Measurements from ENCODE around the gene ADCY7.
"Not testable (repeated sequence)": the region's sequence is repeated elsewhere in the genome, so short reads cannot be mapped to it uniquely, and the experiment has no call there.

The ADCY7 gene

GRCh38 chr16:50266337-50267091 lies at the start of gene ADCY7:
ADCY7 (plus strand) TSS chr16:50266551; CDS start chr16:50288180, 21,629 bp downstream.
- DNase-seq (ENCODE audit: low read depth in 2 of 2), result peak; percentile 69 to 71

- DNase-seq (ENCODE audit: low read depth in 2 of 2), result no peak
These were observed 46.9 kb upstream of the ADCY7 start for GRCh38 chr16:50219402-50219975.

DNA sequence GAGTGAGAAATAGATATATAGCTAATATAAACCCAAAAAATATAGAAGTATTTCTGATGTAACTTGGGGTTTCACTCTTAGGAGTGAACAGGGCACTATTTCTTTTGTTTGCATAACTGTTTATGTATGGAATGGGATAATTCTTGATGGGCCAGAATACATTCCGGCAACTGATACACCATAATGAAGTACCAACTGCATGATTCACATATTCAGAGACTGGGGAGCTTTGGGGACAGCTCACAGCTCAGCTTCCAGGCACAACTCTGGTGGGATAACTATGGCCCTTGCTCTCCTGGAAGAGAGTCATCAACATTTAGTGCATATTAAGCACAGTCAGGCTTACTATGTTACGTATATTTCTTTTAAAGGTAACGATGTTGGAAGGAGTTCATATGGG lies 42.1 kb upstream of the ADCY7 start:
- DNase-seq (ENCODE audit: low read depth in 2 of 2), result no peak

DNA sequence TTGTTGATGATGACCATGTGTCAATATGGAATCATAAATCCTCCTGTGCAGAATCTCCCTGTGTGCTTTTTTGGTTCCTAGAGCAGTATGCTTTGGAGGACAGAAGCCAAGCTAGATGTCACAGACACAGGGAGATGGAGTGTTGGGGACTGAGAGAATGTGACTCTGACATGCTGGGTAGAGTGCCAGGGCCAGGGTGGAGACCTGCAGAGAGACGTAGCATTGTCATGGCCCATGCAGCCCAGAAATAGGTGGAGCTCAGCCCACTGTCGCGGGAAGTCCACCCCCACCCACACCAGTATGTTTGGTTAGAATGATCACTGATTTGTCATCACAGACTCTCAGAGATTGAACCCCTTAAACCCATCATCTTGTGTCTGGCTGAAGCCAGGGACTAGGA lies 39.2 kb upstream of the ADCY7 start:
- DNase-seq (ENCODE audit: low read depth in 2 of 2), result no peak

DNA sequence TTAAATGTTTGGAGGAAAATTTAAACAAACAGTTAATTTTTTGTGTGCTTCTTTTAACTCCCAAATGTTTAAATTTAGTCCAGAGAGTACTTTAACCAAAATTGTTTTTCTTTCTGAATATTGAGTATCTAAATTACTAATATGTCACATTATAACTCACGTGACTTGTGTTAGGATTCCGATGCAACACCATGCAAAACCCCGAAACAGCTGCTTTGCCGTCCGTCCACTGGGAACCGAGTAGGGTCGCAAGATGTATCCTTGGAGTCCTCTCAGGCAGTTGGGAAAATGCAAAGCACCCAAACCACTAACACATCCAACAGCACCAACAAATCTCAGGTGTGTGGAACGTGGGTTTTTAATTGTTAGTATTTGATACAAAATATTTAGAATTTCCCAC lies 38.7 kb upstream of the ADCY7 start:
- DNase-seq (ENCODE audit: low read depth in 2 of 2), result no peak

DNA sequence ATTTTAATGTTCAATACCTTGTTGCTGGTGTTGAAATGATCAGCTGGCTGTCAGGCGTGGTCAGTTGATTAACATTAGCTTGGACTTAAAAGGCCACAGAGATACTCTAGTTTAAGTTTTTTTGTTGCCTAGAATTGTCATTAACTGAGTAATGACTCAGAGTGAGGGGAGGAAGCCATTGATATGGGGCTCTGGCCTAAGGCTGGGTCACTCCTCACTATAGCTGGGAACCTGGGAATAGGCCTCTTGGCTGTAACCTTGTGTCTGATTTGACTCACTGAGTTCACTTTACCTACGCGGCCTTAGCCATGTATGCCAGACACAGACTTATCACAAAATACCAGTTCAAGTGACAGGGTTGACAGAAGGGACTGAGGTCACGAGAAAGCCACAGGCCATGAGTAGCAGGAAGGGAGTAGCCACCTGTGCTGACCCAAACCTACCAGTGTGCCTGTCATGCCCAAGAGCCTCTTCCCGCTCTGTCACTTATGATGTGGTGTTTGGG lies 37.9 kb upstream of the ADCY7 start:
- no peak for DNase-seq (ENCODE audit: low read depth in 2 of 2)

- no peak for DNase-seq (ENCODE audit: low read depth in 2 of 2)
These were observed 37.1 kb upstream of the ADCY7 start for GRCh38 chr16:50229149-50229726.

DNA sequence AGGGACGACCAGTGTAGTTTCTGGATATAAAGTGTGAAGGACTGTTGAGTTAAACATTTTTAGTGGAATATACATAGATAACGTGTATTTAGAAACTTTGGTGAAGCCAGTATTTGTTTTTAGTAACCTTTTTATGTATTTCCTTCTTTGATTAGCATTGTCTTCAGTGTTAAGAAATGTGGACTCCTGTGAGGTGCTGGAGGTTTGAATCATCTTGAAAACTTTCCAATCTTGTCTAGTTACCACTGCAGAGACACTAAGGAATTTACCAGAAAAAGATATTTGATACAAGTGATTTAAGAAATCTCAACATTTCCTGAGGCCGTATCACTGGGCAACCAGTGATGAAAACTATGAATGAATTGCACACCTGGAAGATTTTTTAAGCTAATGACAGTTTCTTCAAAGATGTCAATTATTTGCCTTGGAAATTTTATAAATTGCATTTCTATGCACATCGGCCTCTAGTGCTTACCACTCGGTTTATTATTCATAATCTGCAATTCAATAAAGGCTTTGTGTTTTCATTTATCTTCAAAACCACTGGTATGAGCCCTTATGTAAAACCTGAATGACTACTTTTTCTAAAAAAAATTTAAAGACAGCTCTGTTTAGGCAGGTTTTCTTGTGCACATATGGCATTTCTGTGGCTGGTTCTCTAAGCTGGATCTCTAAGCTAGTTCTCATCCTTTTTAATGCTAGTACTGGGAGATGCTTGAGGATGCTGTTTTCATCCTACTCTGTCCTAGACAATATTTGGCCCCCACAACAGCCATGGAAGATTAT lies 31.4 kb upstream of the ADCY7 start:
- no peak for DNase-seq (ENCODE audit: low read depth in 2 of 2)

DNA sequence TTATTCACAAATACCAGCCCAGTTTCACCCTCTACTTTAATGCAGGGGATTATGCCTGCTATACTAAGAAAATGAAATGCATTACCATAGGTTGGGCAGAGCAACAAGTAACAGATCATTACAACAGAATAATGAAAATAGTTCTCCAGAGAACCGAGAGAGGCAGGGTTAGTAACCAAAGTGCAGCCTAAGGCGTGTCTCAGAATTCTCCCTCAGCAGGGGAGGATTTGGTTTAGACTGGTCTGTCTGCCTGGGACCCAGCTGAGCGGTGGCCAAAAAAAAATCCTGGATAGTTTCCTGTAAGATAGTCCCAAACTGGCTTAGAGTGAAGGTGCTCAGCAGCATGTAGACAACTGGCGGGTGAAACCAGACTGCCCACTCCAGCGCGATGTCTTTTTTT lies 30.8 kb upstream of the ADCY7 start:
- no peak for DNase-seq (ENCODE audit: low read depth in 2 of 2)

GRCh38 chr16:50238314-50238713 lies 28.0 kb upstream of the ADCY7 start:
- no peak for DNase-seq (ENCODE audit: low read depth in 2 of 2)

DNA sequence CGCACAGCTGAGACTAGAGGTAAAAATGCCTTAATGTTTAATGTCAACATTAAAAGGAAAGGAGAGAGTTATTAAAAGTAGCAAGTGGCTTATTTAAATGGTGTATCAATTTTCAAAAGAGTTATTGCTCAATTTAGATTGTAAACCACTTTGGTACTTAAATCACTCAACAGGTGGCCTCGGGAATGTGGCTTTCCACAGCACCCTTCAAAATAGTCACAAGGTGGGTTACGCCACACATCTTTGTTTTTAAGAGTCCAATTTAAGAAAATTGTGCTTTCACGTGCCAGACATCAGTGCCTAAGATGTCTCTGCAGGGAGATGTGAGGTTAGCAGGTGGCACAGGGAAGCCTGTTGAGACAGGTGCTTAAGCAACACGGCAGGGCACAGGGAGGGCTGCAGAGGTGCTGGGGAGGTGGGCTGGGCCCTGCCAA lies 27.5 kb upstream of the ADCY7 start:
- no peak for DNase-seq (ENCODE audit: low read depth in 2 of 2)

DNA sequence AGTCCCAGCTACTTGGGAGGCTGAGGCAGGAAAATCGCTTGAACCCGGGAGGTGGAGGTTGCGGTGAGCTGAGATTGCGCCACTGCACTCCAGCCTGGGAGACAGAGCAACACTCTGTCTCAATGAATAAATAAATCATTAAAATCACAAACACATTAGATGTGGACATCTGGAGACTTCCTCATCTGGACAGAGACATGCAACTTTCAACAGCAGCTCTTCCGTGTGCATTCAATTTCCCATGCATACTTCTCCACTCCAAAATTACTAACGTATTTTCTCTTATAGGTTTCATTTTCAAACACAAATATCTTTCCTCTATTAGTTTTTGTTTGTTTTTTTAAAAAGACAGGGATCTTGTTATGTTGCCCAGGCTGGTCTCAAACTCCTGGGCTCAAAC lies 23.3 kb upstream of the ADCY7 start:
- DNase-seq (ENCODE audit: low read depth in 2 of 2), result not testable (repeated sequence)

GRCh38 chr16:50244140-50244503 lies 22.2 kb upstream of the ADCY7 start:
- DNase-seq (ENCODE audit: low read depth in 2 of 2), result no peak

DNA sequence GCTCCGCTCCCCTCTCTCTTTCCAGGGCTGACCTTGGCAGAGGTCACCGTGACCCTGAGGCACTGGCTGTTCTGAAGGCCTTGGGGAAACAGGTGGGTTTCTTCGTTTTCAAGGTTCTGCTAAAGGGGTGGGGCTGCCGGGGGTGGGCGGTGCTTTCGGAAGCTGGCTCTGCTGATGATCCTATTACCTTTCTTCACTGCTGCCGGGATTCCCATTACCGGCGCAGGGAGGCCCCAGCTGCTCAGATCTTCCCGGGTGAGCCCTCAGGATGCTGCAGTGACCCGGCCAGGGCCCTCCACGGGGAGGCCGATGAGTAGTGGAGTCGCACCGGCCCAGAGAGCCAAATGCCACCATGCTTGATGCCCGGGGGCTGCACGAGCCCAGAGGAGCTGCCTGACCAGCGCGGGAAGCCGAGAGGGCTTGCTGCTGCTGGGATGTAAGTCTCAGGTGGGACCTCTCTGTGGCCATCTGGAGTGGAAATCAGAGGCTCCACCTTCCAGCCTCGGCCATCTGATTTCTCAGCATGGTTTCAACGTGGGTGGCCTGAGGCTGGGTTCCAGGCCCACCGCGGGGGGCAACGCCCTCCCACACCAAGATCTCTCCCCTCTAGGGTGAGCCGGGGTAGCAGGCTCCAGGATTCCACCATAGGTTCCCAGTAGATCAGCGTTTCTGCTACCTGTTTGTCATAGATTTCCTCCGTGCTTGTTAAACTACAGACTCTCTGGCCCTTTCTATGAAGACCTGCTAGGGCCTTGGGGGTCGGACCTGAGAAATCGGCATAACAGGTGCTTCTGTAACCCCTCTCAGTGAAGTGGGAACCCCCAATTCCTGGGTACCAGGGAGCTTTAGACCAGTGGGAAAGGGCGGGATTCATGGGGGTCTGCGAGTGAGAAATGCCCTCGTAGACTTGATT lies 21.6 kb upstream of the ADCY7 start:
- DNase-seq (ENCODE audit: low read depth in 2 of 2), result no peak

- DNase-seq (ENCODE audit: low read depth in 2 of 2), result peak in 1 of 2 donors; percentile 27
These were observed 20.7 kb upstream of the ADCY7 start for GRCh38 chr16:50245417-50246298.

- no peak for DNase-seq (ENCODE audit: low read depth in 2 of 2)
These were observed 19.8 kb upstream of the ADCY7 start for GRCh38 chr16:50246299-50247122.

GRCh38 chr16:50247123-50247905 lies 19.0 kb upstream of the ADCY7 start:
- DNase-seq (ENCODE audit: low read depth in 2 of 2), result no peak

DNA sequence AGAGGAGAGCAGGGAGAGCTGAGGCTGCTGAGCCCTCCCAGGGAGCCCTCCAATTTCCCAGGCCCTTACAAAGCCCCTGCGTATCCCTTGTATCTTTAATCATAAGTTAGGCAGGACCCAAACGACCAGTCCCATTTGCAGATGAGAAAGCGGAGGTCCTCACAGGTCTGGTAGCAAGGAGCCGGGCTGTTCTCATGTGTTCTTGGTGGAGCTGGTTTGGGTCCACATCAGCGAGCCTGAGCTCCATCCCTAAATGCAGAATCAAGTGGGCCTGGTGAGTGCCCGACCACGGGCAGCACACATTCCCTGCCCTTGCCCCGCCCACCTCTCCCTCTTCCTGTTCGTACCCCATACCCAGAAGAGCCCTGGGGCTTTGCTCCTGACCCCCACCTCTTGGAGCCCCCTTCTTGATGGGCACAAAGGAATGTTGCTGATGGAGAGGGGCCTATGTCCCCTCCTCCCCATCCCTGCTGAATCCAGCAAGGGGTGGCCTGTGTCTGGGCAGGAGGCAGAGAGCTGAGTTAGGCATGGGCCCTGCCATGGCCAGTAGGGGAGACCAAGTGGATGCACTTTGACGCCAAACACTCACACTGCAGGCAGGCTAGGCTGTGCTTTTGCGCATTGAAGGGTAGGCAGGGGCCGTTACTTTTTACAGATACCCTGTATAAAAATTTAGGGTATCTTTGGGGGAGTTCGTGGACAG lies 18.3 kb upstream of the ADCY7 start:
- DNase-seq (ENCODE audit: low read depth in 2 of 2), result no peak

Measured in stimulated activated CD8-positive, alpha-beta memory T cell treated with anti-CD3 and anti-CD28 coated beads, Interleukin-7, amount 100 ng/mL, for 1 hour (primary cell).